Body of pancreas (tissue), 4 donors: ENCODE results near the gene UTS2.

Source experiments
- CTCF ChIP-seq, 7 experiments: fragments of 450-650 bp in 4 of 7; fragments of 200-600 bp in 3 of 7; sonication (generic) in 3 of 7; IDR thresholded peaks; one replicate each; pipeline ENCODE4 v1.5.1; 2016 to 2019; ENCODE audit warnings: antibody characterized with exemption in 7 of 7
- POLR2A ChIP-seq, 3 donors: fragments of 450-650 bp; IDR thresholded peaks; one replicate each; pipeline ENCODE4 v1.6.1; 2016; ENCODE audit warnings: antibody characterized with exemption in 3 of 3, mild to moderate bottlenecking in 2 of 3

GRCh38 chr1:7824701-7825100 is 28.2 kb downstream of the UTS2 start:
- no peak for TF ChIP-seq CTCF (IDR thresholded peaks at IDR 0.05)
- TF ChIP-seq POLR2A (IDR thresholded peaks at IDR 0.05) = no peak
